Large intestine (tissue), 12 donors: Measurements from ENCODE around the gene SERPINA9. TPM values are rescaled to one million over a fixed set of nuclear protein-coding genes. Genes with fewer than 3 reads are reported as not detected.

Source experiments
- DNase-seq, 2 donors: peaks; one replicate each; pipeline versions ENCODE4 v3.0.0 to v3.0.0-alpha.2; 2013
- H3K27ac ChIP-seq: one replicate; pipeline ENCODE4 v1.5.1; 2013; ENCODE audit warnings: low read length
- H3K27me3 ChIP-seq: 2 replicates; pipeline ENCODE4 v1.6.1; 2013; ENCODE audit warnings: low read length; ENCODE audit not compliant: control insufficient read depth, insufficient read depth
- H3K36me3 ChIP-seq: 2 replicates; pipeline ENCODE4 v1.6.1; 2013; ENCODE audit warnings: low read length; ENCODE audit not compliant: control insufficient read depth, insufficient read depth
- H3K4me1 ChIP-seq: one replicate; pipeline ENCODE4 v1.6.1; 2013; ENCODE audit warnings: low read length; ENCODE audit not compliant: control insufficient read depth, insufficient read depth
- H3K4me3 ChIP-seq: one replicate; pipeline ENCODE4 v1.5.1; 2013; ENCODE audit warnings: low read length
- H3K9me3 ChIP-seq: one replicate; pipeline ENCODE4 v1.6.1; 2013; ENCODE audit warnings: mild to moderate bottlenecking, low read depth, low read length, moderate library complexity; ENCODE audit not compliant: control insufficient read depth
- WGBS: methylation state at CpG from one replicate; pipeline ENCODE4 v1.1.5; 2013; ENCODE audit warnings: low lambda C conversion rate; ENCODE audit not compliant: insufficient coverage; 5-methylcytosine and 5-hydroxymethylcytosine counted together
- long read RNA-seq, 11 donors: transcript quantifications; one replicate each; lab custom pipeline, GENCODE V29; 2026
- polyA plus RNA-seq: library from polyadenylated mRNA; unstranded; fragments of 120-200 nt; gene quantifications from one replicate; pipeline ENCODE4 v1.2.1, GENCODE V29; 2013

The SERPINA9 gene
- not detected for polyA plus RNA-seq
- long read RNA-seq, donor 1 = 0 reads
- long read RNA-seq, donor 2 = 0 reads
- long read RNA-seq, donor 3 = 0 reads
- long read RNA-seq, donor 4 = 0 reads
- long read RNA-seq, donor 5 = 0 reads
- long read RNA-seq, donor 6 = 0 reads
- long read RNA-seq, donor 7 = 0 reads
- long read RNA-seq, donor 8 = 0 reads
- long read RNA-seq, donor 9 = 0 reads
- long read RNA-seq, donor 10, partial matches to known transcripts = 38 of 50 reads
- long read RNA-seq, donor 10, other reads (novel, unspliced or antisense) = 12 of 50 reads
- long read RNA-seq, donor 11 = 0 reads

- Histone ChIP-seq H3K9me3 (peaks cover 8% of the 10 kb centered on the region), H3K4me1 (no peaks in the 10 kb centered on the region), H3K27ac (no peak within 1 kb of the TSS), H3K4me3 (no peak within 1 kb of the TSS), H3K27me3 (no peaks in the 10 kb centered on the region), H3K36me3 (no peaks in the 10 kb centered on the region)
- no peak for DNase-seq
- WGBS = 100% methylated on average over 1 of the region's 2 CpGs
Measured at GRCh38 chr14:94476023-94476422, at the start of gene SERPINA9. SERPINA9 (minus strand) TSS chr14:94476197; CDS start chr14:94469840, 6,357 bp downstream.

- Histone ChIP-seq H3K27ac (no peak overlapping the region), H3K9me3 (peaks cover 7% of the 10 kb centered on the region), H3K36me3 (no peaks in the 10 kb centered on the region), H3K27me3 (no peaks in the 10 kb centered on the region), H3K4me3 (no peak overlapping the region), H3K4me1 (no peaks in the 10 kb centered on the region)
- no peak for DNase-seq
- WGBS = 80% methylated on average over 1 of the region's 3 CpGs
Measured at GRCh38 chr14:94524093-94524492, 48.1 kb upstream of the SERPINA9 start.

DNA sequence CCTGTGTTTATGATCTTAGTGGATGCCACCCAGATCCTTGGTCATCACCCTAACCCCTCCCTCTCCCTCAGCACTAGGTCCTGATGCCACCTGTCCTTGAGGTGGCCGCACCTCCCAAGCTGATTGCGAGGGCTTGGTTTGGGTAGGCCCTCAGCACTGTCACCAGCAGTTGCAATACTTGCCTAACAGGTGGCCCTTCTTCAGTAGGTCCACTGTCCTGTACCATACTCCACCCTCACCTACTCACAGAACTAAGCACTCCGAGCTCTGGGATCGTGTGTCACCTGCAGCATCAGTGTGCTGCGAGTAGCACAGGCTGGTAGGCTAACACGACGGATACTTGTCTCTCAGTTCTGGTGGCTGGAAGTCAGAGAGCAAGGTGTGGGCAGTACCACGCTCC, 47.3 kb upstream of the SERPINA9 start:
- WGBS = no CpG with 5 or more reads among the region's 8 CpGs
- no peaks in the 10 kb centered on the region for H3K36me3 ChIP-seq
- H3K27ac ChIP-seq = no peak overlapping the region
- H3K27me3 ChIP-seq = no peaks in the 10 kb centered on the region
- no peak for DNase-seq
- peaks cover 8% of the 10 kb centered on the region for H3K9me3 ChIP-seq
- no peaks in the 10 kb centered on the region for H3K4me1 ChIP-seq
- H3K4me3 ChIP-seq = no peak overlapping the region

- WGBS = no CpG with 5 or more reads among the region's 7 CpGs
- Histone ChIP-seq H3K27me3 (no peaks in the 10 kb centered on the region), H3K4me1 (no peaks in the 10 kb centered on the region), H3K36me3 (no peaks in the 10 kb centered on the region), H3K27ac (no peak overlapping the region), H3K9me3 (peaks cover 8% of the 10 kb centered on the region), H3K4me3 (no peak overlapping the region)
- no peak for DNase-seq
Measured at GRCh38 chr14:94522115-94522724, 46.2 kb upstream of the SERPINA9 start.

DNA sequence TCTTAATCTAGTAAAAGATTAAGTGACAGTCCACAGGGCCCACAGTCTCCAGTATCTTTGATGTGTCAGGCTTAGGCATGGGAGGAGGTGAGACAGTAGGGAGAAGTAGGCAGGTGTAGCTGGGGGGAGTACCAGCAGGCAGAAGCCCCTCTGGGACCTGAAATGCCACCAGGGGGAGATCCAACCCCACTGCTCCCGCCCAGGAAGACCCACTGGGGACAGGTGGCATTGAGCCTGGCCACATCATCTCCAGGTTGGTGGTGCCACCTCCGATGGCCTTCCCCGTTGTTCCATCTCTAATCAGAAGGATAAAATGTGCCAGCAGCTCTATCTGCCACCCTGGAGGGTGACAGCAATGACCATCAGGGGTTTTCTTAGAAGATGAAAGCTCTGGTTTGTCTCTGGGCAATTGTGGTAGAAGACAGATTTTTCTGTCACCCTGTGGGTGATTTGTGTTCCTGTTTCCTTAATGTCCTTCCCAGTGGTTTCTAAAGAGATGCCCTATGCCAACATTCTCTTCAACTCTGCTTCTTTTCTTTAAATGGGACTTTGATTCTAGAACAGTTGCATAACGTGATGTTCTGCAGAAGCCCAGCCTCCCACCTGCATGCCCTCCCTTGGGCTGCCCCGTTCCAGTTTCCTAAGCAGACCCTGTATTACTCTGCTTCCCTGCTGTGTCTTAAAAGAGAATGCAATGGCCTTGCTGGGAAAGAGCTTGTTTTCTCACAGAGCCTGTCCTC, 45.5 kb upstream of the SERPINA9 start:
- H3K36me3 ChIP-seq = no peaks in the 10 kb centered on the region
- WGBS = no CpG with 5 or more reads among the region's 5 CpGs
- no peak overlapping the region for H3K4me3 ChIP-seq
- no peaks in the 10 kb centered on the region for H3K27me3 ChIP-seq
- H3K27ac ChIP-seq = no peak overlapping the region
- peaks cover 8% of the 10 kb centered on the region for H3K9me3 ChIP-seq
- no peak for DNase-seq
- H3K4me1 ChIP-seq = no peaks in the 10 kb centered on the region

GRCh38 chr14:94517641-94518257, 41.8 kb upstream of the SERPINA9 start:
- WGBS = no CpG with 5 or more reads among the region's 7 CpGs
- no peaks in the 10 kb centered on the region for H3K36me3 ChIP-seq
- H3K4me3 ChIP-seq = no peak overlapping the region
- DNase-seq = no peak
- H3K4me1 ChIP-seq = no peaks in the 10 kb centered on the region
- no peaks in the 10 kb centered on the region for H3K27me3 ChIP-seq
- no peak overlapping the region for H3K27ac ChIP-seq
- peaks cover 8% of the 10 kb centered on the region for H3K9me3 ChIP-seq

- WGBS = no CpG with 5 or more reads among the region's 10 CpGs
- H3K36me3 ChIP-seq = no peaks in the 10 kb centered on the region
- no peak for DNase-seq
- no peak overlapping the region for H3K4me3 ChIP-seq
- H3K4me1 ChIP-seq = no peaks in the 10 kb centered on the region
- H3K27ac ChIP-seq = no peak overlapping the region
- H3K9me3 ChIP-seq = peaks cover 8% of the 10 kb centered on the region
- no peaks in the 10 kb centered on the region for H3K27me3 ChIP-seq
Measured at GRCh38 chr14:94517248-94517640, 41.2 kb upstream of the SERPINA9 start.

GRCh38 chr14:94515856-94516255, 39.9 kb upstream of the SERPINA9 start:
- Histone ChIP-seq H3K4me3 (no peak overlapping the region), H3K27me3 (no peaks in the 10 kb centered on the region), H3K9me3 (peaks cover 8% of the 10 kb centered on the region), H3K27ac (no peak overlapping the region), H3K4me1 (no peaks in the 10 kb centered on the region), H3K36me3 (no peaks in the 10 kb centered on the region)
- DNase-seq = no peak
- WGBS = no CpG with 5 or more reads among the region's 6 CpGs

- WGBS = no CpG with 5 or more reads among the region's 9 CpGs
- no peaks in the 10 kb centered on the region for H3K27me3 ChIP-seq
- no peak overlapping the region for H3K4me3 ChIP-seq
- no peak for DNase-seq
- H3K36me3 ChIP-seq = no peaks in the 10 kb centered on the region
- H3K27ac ChIP-seq = no peak overlapping the region
- no peaks in the 10 kb centered on the region for H3K4me1 ChIP-seq
- H3K9me3 ChIP-seq = peaks cover 8% of the 10 kb centered on the region
Measured at GRCh38 chr14:94515426-94515825, 39.4 kb upstream of the SERPINA9 start.

DNA sequence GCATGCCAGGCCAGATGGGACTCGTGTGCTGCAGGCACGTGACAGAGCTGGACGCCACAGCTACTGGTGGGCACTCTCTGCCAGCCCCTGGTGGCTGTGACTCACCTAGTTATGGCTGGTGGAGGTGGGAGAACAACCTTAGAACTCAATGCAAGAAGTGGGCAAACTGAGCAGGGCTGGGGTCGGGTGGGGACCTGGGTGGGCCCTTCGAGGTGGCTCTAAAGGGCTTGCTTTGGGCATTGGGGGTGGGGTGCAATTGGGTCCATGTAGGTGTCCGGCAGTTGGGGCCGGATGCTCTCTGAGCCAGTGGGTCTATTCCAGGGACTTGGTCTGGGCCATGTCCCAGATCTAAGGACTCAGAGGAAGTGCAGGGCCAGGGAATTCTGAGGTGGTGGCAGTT, 38.4 kb upstream of the SERPINA9 start:
- Histone ChIP-seq H3K27me3 (no peaks in the 10 kb centered on the region), H3K4me3 (no peak overlapping the region), H3K27ac (no peak overlapping the region), H3K9me3 (peaks cover 4% of the 10 kb centered on the region), H3K4me1 (no peaks in the 10 kb centered on the region), H3K36me3 (no peaks in the 10 kb centered on the region)
- WGBS = no CpG with 5 or more reads among the region's 7 CpGs
- DNase-seq = no peak
